Measurements from ENCODE around the gene MAST4. TPM values are rescaled to one million over a fixed set of nuclear protein-coding genes. Genes with fewer than 3 reads are reported as not detected.
A peak's percentile ranks its signal among the peaks of the same experiment; 100 is the strongest.

The MAST4 gene
- total and polyA plus RNA-seq, 2 donors (not counting 1 experiment from before 2014, with no cell fraction given), result 2.5 to 57.1 TPM

GRCh38 chr5:66863243-66864170 lies 267.3 kb downstream of the MAST4 start:
- Mint-ChIP-seq H3K27ac (no peak overlapping the region), H3K4me3 (no peak overlapping the region), H3K4me1 (no peaks in the 10 kb centered on the region), H3K9me3 (ENCODE audit: insufficient read depth) (no peaks in the 10 kb centered on the region), H3K27me3 (peaks cover 28% of the 10 kb centered on the region)
- no peaks in the 10 kb centered on the region for H3K9me3 ChIP-seq (ENCODE audit: control extremely low read depth in 1 of 3, control insufficient read depth in 2 of 3, insufficient read depth in 1 of 3, low read length in 2 of 3)
- no peak overlapping the region for H3K9ac ChIP-seq (ENCODE audit: low read length)
- no peaks in the 10 kb centered on the region for H3K4me1 ChIP-seq (ENCODE audit: control insufficient read depth in 2 of 2, insufficient read depth in 2 of 2, low read length in 2 of 2)
- 100% methylated on average over 3 of the region's 6 CpGs for WGBS (ENCODE audit: insufficient coverage)
- peaks cover 0 to 4% (median 2%) of the 10 kb centered on the region in 4 experiments for H3K27me3 ChIP-seq (replicated peaks in 1 of 4; ENCODE audit: control extremely low read depth in 1 of 4, control insufficient read depth in 3 of 4, insufficient read depth in 4 of 4, low read length in 3 of 4)
- intact Hi-C loops (cut with micrococcal nuclease), result no loop called here
- no peak overlapping the region for H3K4me3 ChIP-seq (ENCODE audit: control extremely low read depth in 1 of 5, extremely low read depth in 1 of 5, insufficient read depth in 1 of 5, low read depth in 2 of 5, low read length in 4 of 5)
- ATAC-seq (ENCODE audit: low read depth) (no peak), DNase-seq (no peak)
- TF ChIP-seq, protein P1, sequence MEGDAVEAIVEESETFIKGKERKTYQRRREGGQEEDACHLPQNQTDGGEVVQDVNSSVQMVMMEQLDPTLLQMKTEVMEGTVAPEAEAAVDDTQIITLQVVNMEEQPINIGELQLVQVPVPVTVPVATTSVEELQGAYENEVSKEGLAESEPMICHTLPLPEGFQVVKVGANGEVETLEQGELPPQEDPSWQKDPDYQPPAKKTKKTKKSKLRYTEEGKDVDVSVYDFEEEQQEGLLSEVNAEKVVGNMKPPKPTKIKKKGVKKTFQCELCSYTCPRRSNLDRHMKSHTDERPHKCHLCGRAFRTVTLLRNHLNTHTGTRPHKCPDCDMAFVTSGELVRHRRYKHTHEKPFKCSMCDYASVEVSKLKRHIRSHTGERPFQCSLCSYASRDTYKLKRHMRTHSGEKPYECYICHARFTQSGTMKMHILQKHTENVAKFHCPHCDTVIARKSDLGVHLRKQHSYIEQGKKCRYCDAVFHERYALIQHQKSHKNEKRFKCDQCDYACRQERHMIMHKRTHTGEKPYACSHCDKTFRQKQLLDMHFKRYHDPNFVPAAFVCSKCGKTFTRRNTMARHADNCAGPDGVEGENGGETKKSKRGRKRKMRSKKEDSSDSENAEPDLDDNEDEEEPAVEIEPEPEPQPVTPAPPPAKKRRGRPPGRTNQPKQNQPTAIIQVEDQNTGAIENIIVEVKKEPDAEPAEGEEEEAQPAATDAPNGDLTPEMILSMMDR (IDR thresholded peaks at IDR 0.05), result no peak
- TF ChIP-seq EZH2 (IDR thresholded peaks at IDR 0.05; ENCODE audit: borderline replicate concordance, insufficient read depth, low read depth, low read length, poor library complexity, severe bottlenecking), result no peak
- H3K36me3 ChIP-seq (replicated peaks in 1 of 2; ENCODE audit: control extremely low read depth in 1 of 2, control insufficient read depth in 1 of 2, extremely low read depth in 1 of 2, insufficient read depth in 2 of 2, low read length in 1 of 2), result no peaks in the 10 kb centered on the region
- H4K20me1 ChIP-seq (ENCODE audit: control insufficient read depth, insufficient read depth, low read length, poor library complexity, severe bottlenecking), result no peaks in the 10 kb centered on the region
- ChIA-PET POLR2A (no interaction called here), CTCF (no interaction called here)
- H2AFZ ChIP-seq (ENCODE audit: insufficient read depth, low read depth, low read length, poor library complexity, severe bottlenecking), result no peak overlapping the region
- no peaks in the 10 kb centered on the region for H3K79me2 ChIP-seq (ENCODE audit: control insufficient read depth, insufficient read depth, low read length)
- no peak overlapping the region for H3K4me2 ChIP-seq (replicated peaks; ENCODE audit: low read depth, low read length, poor library complexity, severe bottlenecking)
- no peak overlapping the region for H3K27ac ChIP-seq (ENCODE audit: low read length in 2 of 2)

DNA sequence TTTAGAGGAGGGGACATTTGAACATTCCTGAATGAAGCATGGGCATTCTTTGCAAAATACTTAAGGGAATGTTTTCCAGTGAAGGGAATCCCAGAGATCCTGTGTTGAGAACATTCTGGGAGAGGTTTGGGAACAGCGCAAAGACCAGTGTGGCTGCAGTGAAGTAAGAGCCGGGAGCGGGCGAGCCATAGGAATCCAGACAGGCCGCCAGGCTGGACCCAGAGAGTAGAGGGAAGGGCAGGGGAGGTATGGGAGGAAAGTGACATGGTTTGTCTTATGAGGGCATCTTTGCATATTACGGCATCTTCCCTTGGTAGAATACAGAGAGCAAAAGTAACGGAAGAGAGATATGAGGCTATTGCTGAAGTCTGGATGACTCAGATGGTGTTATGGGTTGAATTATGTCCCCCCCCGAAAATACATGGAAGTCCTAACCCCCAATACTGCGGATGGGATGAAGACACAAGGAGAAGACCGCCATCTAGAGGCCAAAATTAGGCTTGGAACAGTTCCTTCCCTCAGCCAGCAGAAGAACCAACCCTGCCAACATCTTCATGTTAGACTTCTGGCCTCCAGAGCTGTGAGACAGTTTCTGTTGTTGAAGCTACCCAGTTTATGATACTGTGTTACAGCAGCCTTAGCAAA lies 268.2 kb downstream of the MAST4 start:
- TF ChIP-seq EZH2 (IDR thresholded peaks at IDR 0.05; ENCODE audit: borderline replicate concordance, insufficient read depth, low read depth, low read length, poor library complexity, severe bottlenecking), result no peak
- TF ChIP-seq, protein P1 (IDR thresholded peaks at IDR 0.05), result no peak
- DNase-seq, result peak; percentile 20
- no peak for ATAC-seq (ENCODE audit: low read depth)
- Histone ChIP-seq H3K4me1 (ENCODE audit: control insufficient read depth in 2 of 2, insufficient read depth in 2 of 2, low read length in 2 of 2) (no peaks in the 10 kb centered on the region), H4K20me1 (ENCODE audit: control insufficient read depth, insufficient read depth, low read length, poor library complexity, severe bottlenecking) (no peaks in the 10 kb centered on the region), H3K79me2 (ENCODE audit: control insufficient read depth, insufficient read depth, low read length) (no peaks in the 10 kb centered on the region), H2AFZ (ENCODE audit: insufficient read depth, low read depth, low read length, poor library complexity, severe bottlenecking) (no peak overlapping the region), H3K4me2 (replicated peaks; ENCODE audit: low read depth, low read length, poor library complexity, severe bottlenecking) (no peak overlapping the region), H3K9me3 (ENCODE audit: control extremely low read depth in 1 of 3, control insufficient read depth in 2 of 3, insufficient read depth in 1 of 3, low read length in 2 of 3) (no peaks in the 10 kb centered on the region), H3K36me3 (replicated peaks in 1 of 2; ENCODE audit: control extremely low read depth in 1 of 2, control insufficient read depth in 1 of 2, extremely low read depth in 1 of 2, insufficient read depth in 2 of 2, low read length in 1 of 2) (no peaks in the 10 kb centered on the region), H3K9ac (ENCODE audit: low read length) (no peak overlapping the region), H3K27me3 (replicated peaks in 1 of 4; ENCODE audit: control extremely low read depth in 1 of 4, control insufficient read depth in 3 of 4, insufficient read depth in 4 of 4, low read length in 3 of 4) (peaks cover 0 to 4% (median 2%) of the 10 kb centered on the region in 4 experiments), H3K27ac (ENCODE audit: low read length in 2 of 2) (no peak overlapping the region), H3K4me3 (ENCODE audit: control extremely low read depth in 1 of 5, extremely low read depth in 1 of 5, insufficient read depth in 1 of 5, low read depth in 2 of 5, low read length in 4 of 5) (no peak overlapping the region)
- Mint-ChIP-seq H3K4me1 (no peaks in the 10 kb centered on the region), H3K9me3 (ENCODE audit: insufficient read depth) (no peaks in the 10 kb centered on the region), H3K27ac (no peak overlapping the region), H3K4me3 (no peak overlapping the region), H3K27me3 (peaks cover 28% of the 10 kb centered on the region)
- POLR2A ChIA-PET, result no interaction called here
- CTCF ChIA-PET, result no interaction called here
- WGBS (ENCODE audit: insufficient coverage), result 81% methylated on average over 7 of the region's 10 CpGs
- intact Hi-C loops (cut with micrococcal nuclease), result no loop called here

Measured in B cell (primary cell).